Activated T-cell treated with anti-CD3 and anti-CD28 coated beads for 1 hour (primary cell): ENCODE data around the gene SF3B1.
"Not testable (repeated sequence)": the region's sequence is repeated elsewhere in the genome, so short reads cannot be mapped to it uniquely, and the experiment has no call there.

Experiments used
- DNase-seq: peaks from one replicate; pipeline ENCODE4 v3.0.0-alpha.2; 2020; ENCODE audit warnings: low read depth

The SF3B1 gene

GRCh38 chr2:197434541-197435513, at the start of gene SF3B1:
SF3B1 (minus strand) TSS chr2:197435028; CDS start chr2:197434999, 29 bp downstream.
- DNase-seq, result peak; percentile 98

- DNase-seq, result not testable (repeated sequence)
These were observed 49.4 kb upstream of the SF3B1 start for GRCh38 chr2:197484248-197484647.

GRCh38 chr2:197480165-197481036, 45.6 kb upstream of the SF3B1 start:
- DNase-seq, result no peak

- DNase-seq, result no peak
These were observed 43.0 kb upstream of the SF3B1 start for GRCh38 chr2:197477797-197478196.

GRCh38 chr2:197472166-197472565, 37.3 kb upstream of the SF3B1 start:
- no peak for DNase-seq

- DNase-seq, result no peak
These were observed 29.3 kb upstream of the SF3B1 start for GRCh38 chr2:197464175-197464574.

- DNase-seq, result no peak
These were observed 26.2 kb upstream of the SF3B1 start for GRCh38 chr2:197461057-197461456.

- DNase-seq, result no peak
These were observed 25.8 kb upstream of the SF3B1 start for GRCh38 chr2:197460649-197461048.

- no peak for DNase-seq
These were observed 20.6 kb upstream of the SF3B1 start for GRCh38 chr2:197455428-197455827.

- no peak for DNase-seq
These were observed 20.1 kb upstream of the SF3B1 start for GRCh38 chr2:197454923-197455322.

- DNase-seq, result no peak
These were observed 19.1 kb upstream of the SF3B1 start for GRCh38 chr2:197453914-197454398.

GRCh38 chr2:197453123-197453913, 18.5 kb upstream of the SF3B1 start, which contains the start of gene COQ10B:
COQ10B (plus strand) TSS chr2:197453552; CDS start chr2:197453561, 9 bp downstream.
- peak; percentile 94 for DNase-seq

GRCh38 chr2:197452754-197453122, 17.9 kb upstream of the SF3B1 start:
- no peak for DNase-seq

GRCh38 chr2:197450935-197451358, 16.1 kb upstream of the SF3B1 start:
- DNase-seq, result not testable (repeated sequence)

- DNase-seq, result no peak
These were observed 15.6 kb upstream of the SF3B1 start for GRCh38 chr2:197450465-197450864.

- DNase-seq, result no peak
These were observed 12.0 kb upstream of the SF3B1 start for GRCh38 chr2:197446844-197447243.

- no peak for DNase-seq
These were observed 10.9 kb upstream of the SF3B1 start for GRCh38 chr2:197445746-197446145.

- DNase-seq, result no peak
These were observed 8.0 kb upstream of the SF3B1 start for GRCh38 chr2:197442857-197443256.

GRCh38 chr2:197437380-197437779, 2.6 kb upstream of the SF3B1 start:
- no peak for DNase-seq

- no peak for DNase-seq
These were observed 981 bp upstream of the SF3B1 start for GRCh38 chr2:197435598-197436420.
